Measurements from ENCODE around the gene MCAT.
A peak's percentile ranks its signal among the peaks of the same experiment; 100 is the strongest.

MCAT gene

DNA sequence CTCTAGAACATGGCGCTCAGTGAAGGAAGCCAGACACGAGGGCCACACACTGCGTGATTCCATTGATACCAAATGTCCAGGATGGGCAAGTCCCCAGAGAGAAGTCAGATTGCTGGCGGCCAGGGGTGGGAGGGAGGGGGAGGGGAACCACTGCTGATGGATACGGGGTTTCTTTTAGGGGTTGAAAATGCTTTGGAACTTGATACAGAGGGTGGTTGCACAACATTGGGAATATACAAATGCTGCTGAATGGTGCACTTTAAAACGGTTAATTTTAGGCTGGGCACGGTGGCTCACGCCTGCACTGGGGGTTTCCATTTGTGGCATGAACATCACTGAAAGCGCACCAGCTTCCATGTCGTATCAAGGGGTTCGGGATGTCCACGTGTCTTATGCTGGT lies 13.2 kb upstream of the MCAT start:
- peak overlapping the region; percentile 50; the same call in 1 of the 2 replicates for H3K27ac ChIP-seq
- TF ChIP-seq Cebpa-rat (IDR thresholded peaks at IDR 0.05), result no peak
- H3K27me3 ChIP-seq, result no peaks in the 10 kb centered on the region
- peak overlapping the region; percentile 82 for H3K4me2 ChIP-seq
- peaks cover 60% of the 10 kb centered on the region for H3K4me1 ChIP-seq
- H3K9me3 ChIP-seq, result no peaks in the 10 kb centered on the region
- no peak overlapping the region for H3K4me3 ChIP-seq
- peaks cover 46% of the 10 kb centered on the region for H3K36me3 ChIP-seq
- peak overlapping the region; percentile 18; the same call in 1 of the 2 replicates for H3K9ac ChIP-seq
- H4K20me1 ChIP-seq, result peaks cover 70% of the 10 kb centered on the region

DNA sequence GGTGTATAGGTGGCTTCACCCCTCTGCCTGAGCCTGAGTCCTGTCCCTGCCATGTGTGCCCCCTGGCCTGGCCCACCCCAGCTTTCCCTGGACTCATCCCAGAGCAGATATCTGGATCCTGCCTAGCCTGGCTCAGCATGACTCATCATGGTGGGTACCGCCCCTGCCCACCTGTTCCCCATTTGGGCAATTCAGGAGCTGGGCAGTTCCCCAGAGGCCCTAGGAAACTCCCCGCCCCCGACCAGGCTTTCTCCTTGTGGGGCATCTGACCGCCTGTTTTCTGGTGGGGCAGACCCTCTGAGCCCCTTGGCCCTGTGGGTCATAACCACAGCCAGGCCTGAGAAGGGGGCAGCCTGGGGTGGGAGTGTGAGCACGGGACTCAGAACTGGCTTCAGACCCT lies 12.6 kb upstream of the MCAT start:
- no peak overlapping the region for H3K4me3 ChIP-seq
- TF ChIP-seq Cebpa-rat (IDR thresholded peaks at IDR 0.05), result no peak
- H3K9ac ChIP-seq, result peak overlapping the region; percentile 18; the same call in 1 of the 2 replicates
- H3K4me2 ChIP-seq, result peak overlapping the region; percentile 82
- H3K4me1 ChIP-seq, result peaks cover 64% of the 10 kb centered on the region
- H3K9me3 ChIP-seq, result no peaks in the 10 kb centered on the region
- peak overlapping the region; percentile 50 for H3K27ac ChIP-seq
- H3K27me3 ChIP-seq, result no peaks in the 10 kb centered on the region
- peaks cover 40% of the 10 kb centered on the region for H3K36me3 ChIP-seq
- H4K20me1 ChIP-seq, result peaks cover 64% of the 10 kb centered on the region

DNA sequence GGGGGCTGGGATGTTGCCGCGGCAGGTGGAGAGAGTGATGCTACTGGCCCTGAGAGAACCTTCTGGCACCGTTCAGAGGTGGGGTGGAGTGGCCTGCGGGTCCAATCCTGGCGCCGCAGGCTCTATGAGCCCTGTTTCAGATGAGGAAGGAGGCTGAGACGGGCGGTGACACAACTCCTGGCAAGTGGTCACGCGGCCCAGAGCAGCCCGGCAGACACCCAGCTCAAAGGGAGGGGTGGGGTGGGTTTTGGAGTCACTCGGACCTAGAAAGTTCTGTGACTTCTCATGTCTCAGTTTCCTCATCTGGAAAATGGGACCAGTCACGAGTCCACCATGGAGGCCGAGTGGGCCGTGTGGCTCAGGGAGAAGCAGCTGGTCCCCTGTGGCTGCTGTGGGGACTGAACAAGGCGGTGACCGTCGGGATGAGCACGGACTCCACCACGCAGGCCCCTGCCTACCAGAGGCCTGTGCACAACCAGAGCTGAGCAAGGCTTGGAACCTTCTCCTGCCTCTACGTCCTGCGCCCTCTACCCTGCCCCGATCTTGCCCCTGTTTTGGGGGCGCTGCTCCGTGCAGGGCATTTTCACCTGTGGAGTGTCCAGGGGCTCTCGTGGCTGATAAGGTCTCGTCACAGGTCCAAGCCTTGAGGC lies 11.8 kb upstream of the MCAT start:
- peaks cover 32% of the 10 kb centered on the region for H3K36me3 ChIP-seq
- peaks cover 70% of the 10 kb centered on the region for H3K4me1 ChIP-seq
- peak overlapping the region; percentile 82 for H3K4me2 ChIP-seq
- H3K27ac ChIP-seq, result peak overlapping the region; percentile 67
- H3K9ac ChIP-seq, result peak overlapping the region; percentile 18; the same call in 1 of the 2 replicates
- H3K4me3 ChIP-seq, result no peak overlapping the region
- H3K9me3 ChIP-seq, result no peaks in the 10 kb centered on the region
- H4K20me1 ChIP-seq, result peaks cover 56% of the 10 kb centered on the region
- TF ChIP-seq Cebpa-rat (IDR thresholded peaks at IDR 0.05), result no peak
- no peaks in the 10 kb centered on the region for H3K27me3 ChIP-seq

DNA sequence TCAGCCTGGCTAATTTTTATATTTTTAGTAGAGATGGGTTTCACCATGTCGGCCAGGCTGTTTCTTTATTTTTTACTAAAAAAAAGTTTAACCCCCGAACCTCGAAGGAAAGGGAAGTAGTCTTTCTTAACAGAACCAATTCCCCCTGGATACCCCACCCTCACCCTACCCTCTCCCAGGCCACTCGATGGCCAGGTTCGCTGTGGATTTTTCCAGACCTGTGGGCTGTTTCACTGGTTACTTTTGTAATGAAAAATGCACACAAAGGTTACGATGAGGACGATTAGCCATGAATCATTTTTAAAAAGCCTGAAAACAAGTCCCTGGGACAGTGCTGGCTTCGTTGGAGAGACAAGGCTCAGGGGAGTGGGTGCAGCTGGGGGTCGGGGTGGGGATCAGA lies 10.7 kb upstream of the MCAT start:
- peak overlapping the region; percentile 64 for H3K9ac ChIP-seq
- no peaks in the 10 kb centered on the region for H3K9me3 ChIP-seq
- H3K4me1 ChIP-seq, result peaks cover 73% of the 10 kb centered on the region
- peaks cover 21% of the 10 kb centered on the region for H3K36me3 ChIP-seq
- H4K20me1 ChIP-seq, result peaks cover 45% of the 10 kb centered on the region
- peak overlapping the region; percentile 82 for H3K4me2 ChIP-seq
- no peaks in the 10 kb centered on the region for H3K27me3 ChIP-seq
- H3K4me3 ChIP-seq, result peak overlapping the region; percentile 56
- no peak for TF ChIP-seq Cebpa-rat (IDR thresholded peaks at IDR 0.05)
- peak overlapping the region; percentile 67 for H3K27ac ChIP-seq

DNA sequence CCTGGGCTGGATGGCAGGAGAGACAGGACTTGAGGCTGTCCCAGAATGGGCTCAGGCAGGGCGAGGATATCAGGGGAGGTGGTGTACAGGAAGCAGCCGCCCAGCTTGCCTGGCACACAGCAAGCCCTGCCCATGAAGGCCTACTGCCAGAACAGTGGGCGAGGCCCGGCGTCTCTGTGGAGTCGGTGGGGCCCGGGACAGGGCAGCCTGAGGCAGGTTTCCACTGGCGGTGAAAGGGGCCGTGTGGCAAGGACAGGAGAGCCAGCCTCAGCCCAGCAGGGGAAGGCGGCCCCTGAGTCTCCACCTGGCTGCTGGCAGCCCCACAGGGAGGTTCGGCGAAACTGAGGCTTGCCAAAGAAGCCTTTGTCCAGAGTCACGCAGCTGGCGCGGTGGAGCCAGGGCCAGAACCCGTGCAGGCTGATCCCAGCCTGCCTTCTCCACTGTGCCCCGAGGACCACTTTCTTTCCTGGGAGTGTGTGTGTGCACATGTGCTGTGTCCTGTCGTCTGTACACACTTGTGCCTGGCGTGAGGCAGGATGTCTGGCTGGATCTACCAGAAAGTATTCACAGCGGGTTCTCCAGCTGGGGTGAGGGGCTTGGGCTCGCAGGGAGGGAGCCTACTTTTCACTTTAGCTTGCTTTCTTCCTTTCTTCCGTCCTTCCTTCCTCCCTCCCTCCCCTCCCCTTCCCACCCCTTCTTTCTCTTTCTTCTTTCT lies 9.3 kb upstream of the MCAT start:
- peak overlapping the region; percentile 89 for H3K9ac ChIP-seq
- H3K27me3 ChIP-seq, result no peaks in the 10 kb centered on the region
- peaks cover 14% of the 10 kb centered on the region; the same call in 1 of the 2 replicates for H3K36me3 ChIP-seq
- peak overlapping the region; percentile 97 for H3K4me3 ChIP-seq
- no peak for TF ChIP-seq Cebpa-rat (IDR thresholded peaks at IDR 0.05)
- peaks cover 73% of the 10 kb centered on the region for H3K4me1 ChIP-seq
- H3K4me2 ChIP-seq, result peak overlapping the region; percentile 99
- H4K20me1 ChIP-seq, result peaks cover 31% of the 10 kb centered on the region
- H3K9me3 ChIP-seq, result no peaks in the 10 kb centered on the region
- H3K27ac ChIP-seq, result peak overlapping the region; percentile 91

DNA sequence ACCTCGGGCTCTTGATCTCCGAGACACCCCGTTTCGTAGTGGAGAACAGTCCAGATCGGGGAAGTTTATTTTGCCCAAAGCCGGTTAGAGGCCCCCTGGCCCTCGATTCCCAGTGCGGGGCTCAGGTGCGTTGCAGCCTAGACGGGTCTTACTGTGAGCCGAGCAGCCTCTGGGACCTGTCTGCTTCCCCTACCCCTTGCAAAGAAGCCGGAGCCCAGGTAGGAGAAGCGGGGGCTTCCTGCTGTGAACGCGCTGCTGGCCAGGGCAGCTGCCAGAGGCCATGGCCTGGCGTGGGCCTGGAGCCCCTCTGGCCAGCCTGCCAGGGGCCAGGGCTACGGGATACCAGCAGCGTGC lies 8.8 kb upstream of the MCAT start:
- peak overlapping the region; percentile 91 for H3K27ac ChIP-seq
- H3K9me3 ChIP-seq, result no peaks in the 10 kb centered on the region
- peaks cover 73% of the 10 kb centered on the region for H3K4me1 ChIP-seq
- no peaks in the 10 kb centered on the region for H3K27me3 ChIP-seq
- peak overlapping the region; percentile 97 for H3K4me3 ChIP-seq
- peaks cover 27% of the 10 kb centered on the region for H4K20me1 ChIP-seq
- H3K9ac ChIP-seq, result peak overlapping the region; percentile 89
- TF ChIP-seq Cebpa-rat (IDR thresholded peaks at IDR 0.05), result no peak
- H3K4me2 ChIP-seq, result peak overlapping the region; percentile 99
- peaks cover 14% of the 10 kb centered on the region; the same call in 1 of the 2 replicates for H3K36me3 ChIP-seq

DNA sequence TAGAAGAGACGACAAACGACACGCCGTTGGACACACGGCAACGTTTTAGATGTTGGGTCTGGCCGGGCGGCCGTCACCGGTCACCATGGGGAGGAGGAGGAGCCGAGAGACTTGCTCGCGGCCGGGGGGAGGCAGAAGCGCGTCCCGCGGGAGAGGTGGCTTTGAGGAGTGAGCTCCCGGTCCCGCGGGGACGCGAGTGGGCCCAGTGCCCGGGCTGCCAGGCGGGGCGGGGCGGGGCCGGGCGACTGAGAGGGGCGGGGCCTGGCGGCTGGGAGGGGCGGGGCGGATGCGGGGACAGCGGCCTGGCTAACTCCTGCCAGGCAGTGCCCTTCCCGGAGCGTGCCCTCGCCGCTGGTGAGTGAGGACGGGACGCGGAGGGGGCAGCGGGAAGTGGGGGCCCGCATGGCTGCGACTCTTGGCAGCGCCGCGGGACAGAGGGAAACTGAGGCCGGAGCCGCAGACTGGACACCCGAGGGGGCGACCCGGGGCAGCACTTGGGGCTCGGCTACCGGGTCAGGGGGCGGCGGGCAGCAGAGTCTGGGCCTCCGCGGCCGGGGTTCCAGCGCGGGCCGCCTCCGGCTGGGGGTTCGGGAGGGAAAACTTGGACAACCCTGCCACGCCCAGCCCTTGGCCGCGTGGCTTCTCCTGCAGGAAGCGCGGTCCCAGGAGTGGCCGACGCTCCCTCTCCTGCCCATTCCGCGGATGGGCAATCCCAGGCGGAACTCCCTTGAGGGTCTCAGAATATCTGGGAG lies 8.2 kb upstream of the MCAT start, which contains the start of gene TSPO:
TSS of gene TSPO (plus strand) at position 309 of the 752 bp plus-strand sequence. CDS start 7,680 bp downstream, outside the sequence.
- Histone ChIP-seq H3K36me3 (peaks cover 9% of the 10 kb centered on the region; the same call in 1 of the 2 replicates), H3K4me3 (peak within 1 kb of the TSS; percentile 97), H3K9ac (peak within 1 kb of the TSS; percentile 89), H3K4me1 (peaks cover 73% of the 10 kb centered on the region), H3K4me2 (peak within 1 kb of the TSS; percentile 99), H3K9me3 (no peaks in the 10 kb centered on the region), H4K20me1 (peaks cover 21% of the 10 kb centered on the region), H3K27me3 (no peaks in the 10 kb centered on the region), H3K27ac (peak within 1 kb of the TSS; percentile 91)
- TF ChIP-seq Cebpa-rat (IDR thresholded peaks at IDR 0.05), result no peak

DNA sequence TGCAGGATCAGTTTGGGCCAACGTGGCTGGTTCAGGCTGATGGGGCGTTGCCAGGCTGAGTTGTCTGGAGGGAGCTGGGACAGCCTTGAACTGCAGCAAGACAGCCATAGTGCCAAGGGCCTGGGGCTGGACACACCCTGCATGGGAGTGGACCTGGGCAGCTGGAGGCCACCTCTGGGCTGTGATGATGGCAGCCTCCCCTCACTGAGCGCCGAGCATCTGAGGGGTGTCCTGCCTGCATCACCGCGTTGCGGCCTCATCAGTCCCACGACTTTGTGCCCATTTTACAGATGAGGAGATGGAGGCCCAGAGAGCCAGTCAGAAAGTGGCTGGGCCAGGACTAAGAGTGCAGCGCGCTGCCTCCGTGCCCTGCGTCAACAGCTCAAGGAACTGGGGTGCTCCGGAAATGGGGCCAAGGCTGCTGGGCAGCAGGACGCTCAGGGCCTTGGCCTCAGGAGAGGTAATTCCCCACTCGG lies 7.6 kb upstream of the MCAT start:
- Histone ChIP-seq H3K4me3 (peak overlapping the region; percentile 97), H3K27me3 (no peaks in the 10 kb centered on the region), H3K27ac (peak overlapping the region; percentile 64; the same call in 1 of the 2 replicates), H3K4me2 (peak overlapping the region; percentile 99), H3K9ac (peak overlapping the region; percentile 50; the same call in 1 of the 2 replicates), H3K4me1 (peaks cover 73% of the 10 kb centered on the region), H3K36me3 (peaks cover 4% of the 10 kb centered on the region; the same call in 1 of the 2 replicates), H3K9me3 (no peaks in the 10 kb centered on the region), H4K20me1 (peaks cover 15% of the 10 kb centered on the region)
- no peak for TF ChIP-seq Cebpa-rat (IDR thresholded peaks at IDR 0.05)

DNA sequence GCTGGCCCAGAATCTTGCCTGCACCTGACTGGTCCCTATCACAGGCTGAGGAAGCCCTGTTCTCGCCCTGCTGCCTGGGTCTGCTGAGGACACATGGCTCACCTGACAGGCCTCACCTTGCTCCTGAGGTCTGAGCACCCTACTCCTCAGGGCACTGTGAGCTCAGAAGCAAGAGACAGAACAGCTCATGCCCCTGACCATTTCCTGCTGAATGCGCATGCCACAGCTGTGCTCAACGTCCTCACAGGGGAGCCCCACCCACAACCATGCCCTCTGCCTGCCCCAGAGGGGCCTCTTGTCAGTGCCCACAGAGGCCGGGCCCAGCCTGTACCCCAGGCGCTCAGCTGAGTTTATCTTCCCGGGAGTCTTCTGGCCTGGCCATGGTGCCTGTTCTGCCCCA lies 5.4 kb upstream of the MCAT start:
- TF ChIP-seq Cebpa-rat (IDR thresholded peaks at IDR 0.05), result no peak
- H3K4me2 ChIP-seq, result peak overlapping the region; percentile 88
- H3K9me3 ChIP-seq, result no peaks in the 10 kb centered on the region
- no peaks in the 10 kb centered on the region for H3K27me3 ChIP-seq
- H3K36me3 ChIP-seq, result no peaks in the 10 kb centered on the region
- peaks cover 61% of the 10 kb centered on the region for H3K4me1 ChIP-seq
- no peak overlapping the region for H3K4me3 ChIP-seq
- H4K20me1 ChIP-seq, result no peaks in the 10 kb centered on the region
- no peak overlapping the region; the same call in 1 of the 2 replicates for H3K9ac ChIP-seq
- peak overlapping the region; percentile 42; the same call in 1 of the 2 replicates for H3K27ac ChIP-seq

Data from BLaER1 (cell line).